DOHH2 (cell line): ENCODE measurements around the gene BCL3.

Experiments
- EZH2phosphoT487 ChIP-seq: fragments of 200-600 bp; sonication (generic); IDR thresholded peaks from 2 replicates; pipeline ENCODE4 v1.6.1; 2017; ENCODE audit warnings: borderline replicate concordance, mild to moderate bottlenecking, antibody characterized with exemption, low read length, moderate library complexity, mixed read lengths
- TF ChIP-seq, protein P1 (sequence below): fragments of 200-600 bp; sonication (generic); IDR thresholded peaks from one replicate; pipeline ENCODE4 v1.5.1; 2014; ENCODE audit warnings: antibody characterized with exemption, mild to moderate bottlenecking, low read depth, low read length; ENCODE audit not compliant: poor library complexity, severe bottlenecking

DNA sequence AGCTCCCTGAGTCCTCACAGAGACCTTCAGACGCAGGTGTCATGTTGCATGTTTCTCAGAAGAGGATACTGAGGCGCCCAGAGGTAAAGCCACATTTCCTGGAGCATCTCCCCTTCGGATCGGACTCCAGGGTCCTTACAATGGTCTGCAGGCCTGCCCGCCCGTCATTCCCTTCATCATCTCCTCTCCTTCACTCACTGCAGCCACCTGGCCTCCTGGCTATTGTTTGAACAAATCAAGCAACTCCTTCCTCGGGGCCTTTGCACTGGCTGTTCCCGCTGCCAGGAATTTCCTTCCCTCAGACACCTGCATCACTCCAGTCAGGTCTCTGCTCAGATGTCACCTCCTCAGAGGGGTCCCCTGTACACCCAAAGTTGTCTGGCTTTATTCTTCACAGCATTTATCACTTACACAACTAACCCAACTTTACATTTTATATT, 29.2 kb upstream of the BCL3 start:
- TF ChIP-seq, protein P1, sequence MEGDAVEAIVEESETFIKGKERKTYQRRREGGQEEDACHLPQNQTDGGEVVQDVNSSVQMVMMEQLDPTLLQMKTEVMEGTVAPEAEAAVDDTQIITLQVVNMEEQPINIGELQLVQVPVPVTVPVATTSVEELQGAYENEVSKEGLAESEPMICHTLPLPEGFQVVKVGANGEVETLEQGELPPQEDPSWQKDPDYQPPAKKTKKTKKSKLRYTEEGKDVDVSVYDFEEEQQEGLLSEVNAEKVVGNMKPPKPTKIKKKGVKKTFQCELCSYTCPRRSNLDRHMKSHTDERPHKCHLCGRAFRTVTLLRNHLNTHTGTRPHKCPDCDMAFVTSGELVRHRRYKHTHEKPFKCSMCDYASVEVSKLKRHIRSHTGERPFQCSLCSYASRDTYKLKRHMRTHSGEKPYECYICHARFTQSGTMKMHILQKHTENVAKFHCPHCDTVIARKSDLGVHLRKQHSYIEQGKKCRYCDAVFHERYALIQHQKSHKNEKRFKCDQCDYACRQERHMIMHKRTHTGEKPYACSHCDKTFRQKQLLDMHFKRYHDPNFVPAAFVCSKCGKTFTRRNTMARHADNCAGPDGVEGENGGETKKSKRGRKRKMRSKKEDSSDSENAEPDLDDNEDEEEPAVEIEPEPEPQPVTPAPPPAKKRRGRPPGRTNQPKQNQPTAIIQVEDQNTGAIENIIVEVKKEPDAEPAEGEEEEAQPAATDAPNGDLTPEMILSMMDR = no peak
- no peak for TF ChIP-seq EZH2phosphoT487
